ENCODE measurements around the gene RNF213.

Gene RNF213

GRCh38 chr17:80377798-80378197 lies 117.1 kb downstream of the RNF213 start:
- no peak for DNase-seq

GRCh38 chr17:80379348-80379747 lies 118.7 kb downstream of the RNF213 start:
- DNase-seq = no peak

GRCh38 chr17:80380068-80380467 lies 119.4 kb downstream of the RNF213 start:
- no peak for DNase-seq

- no peak for DNase-seq
Observed at GRCh38 chr17:80380555-80381002, 119.9 kb downstream of the RNF213 start.

- DNase-seq = no peak
Observed at GRCh38 chr17:80381416-80381923, 120.8 kb downstream of the RNF213 start.

GRCh38 chr17:80382446-80382845 lies 121.8 kb downstream of the RNF213 start:
- no peak for DNase-seq

GRCh38 chr17:80382956-80383355 lies 122.3 kb downstream of the RNF213 start:
- DNase-seq = no peak

GRCh38 chr17:80384078-80384960 lies 123.7 kb downstream of the RNF213 start:
- no peak for DNase-seq

GRCh38 chr17:80385046-80385445 lies 124.4 kb downstream of the RNF213 start:
- no peak for DNase-seq

GRCh38 chr17:80386341-80386740 lies 125.7 kb downstream of the RNF213 start:
- no peak for DNase-seq

GRCh38 chr17:80387071-80387470 lies 126.4 kb downstream of the RNF213 start:
- DNase-seq = no peak

- DNase-seq = no peak
Observed at GRCh38 chr17:80388175-80388574, 127.5 kb downstream of the RNF213 start.

GRCh38 chr17:80388601-80389000 lies 127.9 kb downstream of the RNF213 start:
- no peak for DNase-seq

- DNase-seq = no peak
Observed at GRCh38 chr17:80389011-80389995, 128.7 kb downstream of the RNF213 start.

- DNase-seq = no peak
Observed at GRCh38 chr17:80393241-80393890, 132.7 kb downstream of the RNF213 start.

- no peak for DNase-seq
Observed at GRCh38 chr17:80393961-80394360, 133.3 kb downstream of the RNF213 start.

- no peak for DNase-seq
Observed at GRCh38 chr17:80394629-80395216, 134.1 kb downstream of the RNF213 start.

GRCh38 chr17:80395402-80396151 lies 134.9 kb downstream of the RNF213 start:
- no peak for DNase-seq

GRCh38 chr17:80396157-80397033 lies 135.7 kb downstream of the RNF213 start:
- no peak for DNase-seq

GRCh38 chr17:80397034-80397387 lies 136.4 kb downstream of the RNF213 start:
- no peak for DNase-seq

GRCh38 chr17:80397686-80398085 lies 137.0 kb downstream of the RNF213 start:
- DNase-seq = no peak

Data from NCI-H1930 (cell line).